GM21390 (cell line): ENCODE results near the gene GPR155.

Experiments used
- ATAC-seq: cut with Tn5 transposase; IDR thresholded peaks from one replicate; pipeline ENCODE4 v1.9.1; 2021; ENCODE audit not compliant: unreplicated experiment

The GPR155 gene, protein sequence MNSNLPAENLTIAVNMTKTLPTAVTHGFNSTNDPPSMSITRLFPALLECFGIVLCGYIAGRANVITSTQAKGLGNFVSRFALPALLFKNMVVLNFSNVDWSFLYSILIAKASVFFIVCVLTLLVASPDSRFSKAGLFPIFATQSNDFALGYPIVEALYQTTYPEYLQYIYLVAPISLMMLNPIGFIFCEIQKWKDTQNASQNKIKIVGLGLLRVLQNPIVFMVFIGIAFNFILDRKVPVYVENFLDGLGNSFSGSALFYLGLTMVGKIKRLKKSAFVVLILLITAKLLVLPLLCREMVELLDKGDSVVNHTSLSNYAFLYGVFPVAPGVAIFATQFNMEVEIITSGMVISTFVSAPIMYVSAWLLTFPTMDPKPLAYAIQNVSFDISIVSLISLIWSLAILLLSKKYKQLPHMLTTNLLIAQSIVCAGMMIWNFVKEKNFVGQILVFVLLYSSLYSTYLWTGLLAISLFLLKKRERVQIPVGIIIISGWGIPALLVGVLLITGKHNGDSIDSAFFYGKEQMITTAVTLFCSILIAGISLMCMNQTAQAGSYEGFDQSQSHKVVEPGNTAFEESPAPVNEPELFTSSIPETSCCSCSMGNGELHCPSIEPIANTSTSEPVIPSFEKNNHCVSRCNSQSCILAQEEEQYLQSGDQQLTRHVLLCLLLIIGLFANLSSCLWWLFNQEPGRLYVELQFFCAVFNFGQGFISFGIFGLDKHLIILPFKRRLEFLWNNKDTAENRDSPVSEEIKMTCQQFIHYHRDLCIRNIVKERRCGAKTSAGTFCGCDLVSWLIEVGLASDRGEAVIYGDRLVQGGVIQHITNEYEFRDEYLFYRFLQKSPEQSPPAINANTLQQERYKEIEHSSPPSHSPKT

DNA sequence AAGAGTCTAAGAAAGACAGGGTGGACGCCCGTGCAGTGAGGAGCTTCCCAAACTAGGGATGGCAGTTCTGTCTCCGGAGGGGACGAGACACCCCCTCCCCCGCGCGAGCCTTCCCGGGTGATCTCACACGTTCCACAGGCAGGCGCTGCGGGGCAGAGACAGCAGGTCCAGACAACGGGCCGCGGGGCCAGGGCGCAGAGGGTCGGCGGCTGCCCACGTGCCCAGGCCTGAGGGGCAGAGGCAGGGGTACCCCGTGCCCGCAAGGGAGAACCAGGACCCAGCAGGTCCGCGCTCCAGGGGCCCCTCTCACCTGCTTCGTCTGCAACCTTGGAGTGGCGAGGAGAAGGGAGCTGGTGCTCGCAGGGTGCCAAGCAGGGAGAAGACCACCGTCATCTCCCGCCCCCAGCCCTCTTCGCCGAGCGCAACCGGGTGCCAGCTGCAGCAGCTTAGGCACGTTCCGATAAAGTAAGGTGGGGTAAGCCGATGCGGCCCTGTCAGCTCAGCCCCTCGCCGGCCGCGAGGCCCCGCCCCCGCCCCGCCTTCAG lies at the start of gene GPR155:
TSS of gene GPR155 (minus strand) at position 467 of the 545 bp plus-strand sequence. CDS start 5,073 bp downstream, outside the sequence.
- ATAC-seq: peak; percentile 35

DNA sequence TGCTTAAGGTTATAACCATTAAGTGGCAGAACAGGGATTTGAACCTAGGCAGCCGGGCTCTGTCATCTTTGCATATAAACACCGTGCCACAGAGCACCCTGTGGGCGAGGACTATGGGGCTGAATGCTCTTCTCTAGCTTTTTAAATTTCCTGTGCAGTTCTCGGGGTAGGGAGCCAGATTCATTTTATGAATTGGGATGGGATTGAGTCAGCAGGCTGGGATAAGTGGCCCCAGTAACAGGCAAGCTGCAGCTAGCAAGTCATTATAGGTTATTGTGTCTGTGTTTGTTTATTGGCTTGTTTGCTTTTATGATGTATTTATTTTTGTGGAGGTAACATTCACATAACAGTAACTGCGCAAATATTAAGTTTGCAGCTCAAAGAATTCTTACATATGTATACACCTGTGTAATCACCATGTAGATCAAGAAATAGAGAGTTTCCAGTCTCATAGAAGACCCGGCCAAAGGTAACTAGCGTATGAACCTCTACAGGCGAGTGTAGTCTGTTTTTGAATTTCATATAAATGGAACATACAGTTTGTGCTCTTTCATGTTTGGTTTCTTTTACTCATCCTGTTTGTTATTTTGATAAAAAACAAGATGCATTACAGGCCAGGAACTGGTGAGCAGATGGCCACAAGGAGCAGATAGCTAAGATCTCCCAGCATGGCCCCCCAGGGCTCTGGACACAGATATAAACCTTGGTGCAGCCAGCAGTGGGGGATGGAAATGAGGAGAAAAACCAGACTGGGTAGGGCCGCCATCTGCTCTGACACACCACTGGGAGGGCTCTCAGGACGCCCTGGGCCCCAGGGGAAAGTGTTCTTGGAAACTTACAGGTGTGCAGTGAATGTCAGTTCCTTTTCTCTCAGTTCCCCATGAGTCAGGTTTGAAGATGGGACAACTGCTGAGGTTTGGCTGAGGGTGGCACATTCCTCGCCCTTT lies 49.2 kb upstream of the GPR155 start:
- ATAC-seq: peak; percentile 60

DNA sequence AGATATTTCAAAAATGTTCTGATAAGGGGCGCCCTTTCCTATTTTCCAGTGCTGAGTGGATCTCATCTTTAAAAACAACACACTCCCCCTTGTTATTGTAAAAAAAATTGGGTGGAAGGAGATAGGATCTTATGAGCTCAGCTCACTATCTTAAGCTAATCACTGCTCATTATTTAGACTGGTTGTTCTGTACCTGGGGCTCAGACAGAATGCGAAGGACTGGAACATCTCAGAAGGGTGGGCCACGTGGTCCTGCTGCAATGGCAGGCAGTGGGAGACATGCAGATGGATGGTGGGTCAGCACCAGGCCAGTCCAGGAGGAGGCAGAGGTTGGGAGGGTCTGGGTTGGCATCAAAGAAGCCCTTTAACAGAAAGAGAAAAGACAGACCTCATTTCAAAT lies 48.3 kb upstream of the GPR155 start:
- ATAC-seq: no peak

DNA sequence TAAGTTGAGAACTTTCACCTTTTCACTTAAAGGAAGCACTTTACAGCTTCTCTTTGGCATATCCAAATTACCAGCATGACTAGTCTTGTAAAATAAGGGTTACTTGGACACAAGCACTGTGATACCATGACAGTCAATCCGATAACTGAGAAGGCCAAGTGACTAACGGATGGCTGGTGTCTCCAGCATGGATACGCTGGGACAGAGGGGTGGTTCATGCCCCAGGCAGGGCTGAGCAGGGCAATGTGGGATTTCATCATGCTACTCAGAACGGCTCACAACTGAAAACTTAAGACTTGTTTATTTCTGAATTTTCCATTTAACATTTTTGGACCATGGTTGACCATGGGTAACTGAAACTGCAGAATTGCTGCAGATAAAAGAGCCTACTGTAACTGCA lies 43.1 kb upstream of the GPR155 start:
- ATAC-seq: no peak

DNA sequence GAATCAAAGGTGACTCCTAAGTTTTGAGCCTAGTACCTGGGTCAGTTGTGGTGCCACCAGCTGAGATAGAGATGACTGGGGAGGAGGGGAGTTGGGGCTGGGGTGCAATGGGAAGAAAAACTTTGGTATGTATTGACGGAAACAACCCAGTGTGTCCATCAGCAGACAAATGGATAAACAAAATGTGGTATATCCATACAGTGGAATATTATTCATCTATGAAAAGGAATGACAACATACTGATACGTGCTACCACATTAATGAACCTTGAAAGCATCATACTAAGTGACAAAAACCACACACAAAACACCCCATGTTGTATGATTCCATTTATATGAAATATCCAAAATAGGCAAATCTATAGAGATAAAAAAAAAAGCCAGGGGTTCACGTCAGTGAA lies 41.1 kb upstream of the GPR155 start:
- ATAC-seq: no peak

DNA sequence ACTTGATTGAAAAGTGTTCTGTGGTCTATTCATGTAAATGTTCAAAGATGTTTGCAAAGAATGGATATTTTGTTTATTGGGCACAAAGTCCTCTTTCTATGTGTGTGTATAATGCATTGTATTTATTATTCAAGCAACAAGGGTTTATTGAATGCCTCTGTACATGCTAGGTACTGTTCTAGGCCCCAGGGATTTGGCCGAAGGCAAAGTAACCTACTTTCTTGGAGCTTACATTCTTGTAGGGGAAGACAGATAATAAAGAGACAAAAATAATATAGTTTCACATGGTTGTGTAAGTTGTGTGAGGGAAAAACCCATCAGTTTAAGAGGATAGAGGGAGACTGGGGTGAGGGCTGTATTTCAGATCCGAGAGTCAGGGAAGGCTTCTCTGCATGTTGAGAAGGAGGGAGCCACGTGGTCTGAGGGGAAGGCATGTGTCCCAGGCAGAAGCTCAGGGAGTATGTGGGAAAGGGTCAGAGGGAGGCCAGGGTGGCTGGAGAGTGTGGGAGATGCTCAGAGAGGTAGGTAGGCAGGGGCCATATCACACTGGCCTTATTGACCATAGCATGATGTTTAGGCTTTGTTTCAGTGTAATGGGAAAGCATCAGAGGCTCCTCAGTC lies 40.4 kb upstream of the GPR155 start:
- ATAC-seq: no peak

DNA sequence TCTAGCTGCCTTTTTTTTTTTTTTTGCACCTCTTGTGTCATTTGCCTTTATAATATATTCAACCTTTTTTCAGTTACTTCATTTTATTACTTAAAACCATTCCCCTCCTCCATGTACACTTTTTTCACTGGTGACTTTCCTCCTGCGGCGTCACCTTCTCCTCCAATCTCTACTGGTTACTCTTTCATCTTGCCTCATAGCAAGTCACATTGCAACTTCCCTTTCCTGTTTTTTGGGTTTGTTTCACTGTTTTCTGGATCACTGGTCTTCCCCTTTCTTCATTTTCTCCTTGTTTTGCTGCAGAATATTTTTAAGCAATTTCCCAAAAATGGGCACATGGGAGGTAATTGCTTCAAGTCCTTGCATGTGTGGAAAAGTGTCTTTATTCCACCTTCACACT lies 37.7 kb upstream of the GPR155 start:
- ATAC-seq: no peak

DNA sequence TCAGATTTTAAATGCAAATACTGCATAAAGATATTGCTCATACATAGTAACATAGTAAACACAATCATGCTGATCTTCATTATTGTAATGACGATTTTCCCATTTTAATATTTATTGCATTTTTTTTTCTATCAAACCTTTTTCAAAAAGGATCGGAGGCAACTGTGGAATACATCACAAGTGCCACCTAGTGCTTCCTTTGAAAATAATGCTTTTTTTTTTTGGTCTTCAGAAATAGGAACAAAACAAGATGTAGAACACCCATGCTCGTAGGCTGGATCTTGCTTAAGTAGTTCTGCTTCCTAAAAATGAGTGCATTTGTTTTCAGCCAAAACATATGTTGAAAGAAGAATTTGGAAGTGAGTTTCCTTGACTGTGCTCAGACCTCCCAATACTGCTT lies 35.7 kb upstream of the GPR155 start:
- no peak for ATAC-seq

DNA sequence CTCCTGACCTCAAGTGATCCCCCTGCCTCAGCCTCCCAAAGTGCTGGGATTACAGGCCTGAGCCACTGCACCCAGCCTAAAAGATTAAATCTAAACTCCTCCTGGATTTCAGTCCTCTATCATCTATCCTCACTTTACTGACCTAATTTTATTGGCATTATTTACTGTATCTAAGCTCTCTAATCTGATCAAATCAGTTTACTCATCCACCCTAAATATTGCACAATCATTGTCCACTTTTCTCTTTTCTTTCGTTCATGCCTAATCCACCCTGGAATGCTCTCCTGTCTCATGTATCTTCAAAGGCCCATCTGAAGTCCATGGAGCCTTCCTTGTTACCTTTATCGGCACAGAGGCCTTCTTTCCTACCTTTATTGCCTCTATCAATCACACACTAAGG lies 31.6 kb upstream of the GPR155 start:
- no peak for ATAC-seq

DNA sequence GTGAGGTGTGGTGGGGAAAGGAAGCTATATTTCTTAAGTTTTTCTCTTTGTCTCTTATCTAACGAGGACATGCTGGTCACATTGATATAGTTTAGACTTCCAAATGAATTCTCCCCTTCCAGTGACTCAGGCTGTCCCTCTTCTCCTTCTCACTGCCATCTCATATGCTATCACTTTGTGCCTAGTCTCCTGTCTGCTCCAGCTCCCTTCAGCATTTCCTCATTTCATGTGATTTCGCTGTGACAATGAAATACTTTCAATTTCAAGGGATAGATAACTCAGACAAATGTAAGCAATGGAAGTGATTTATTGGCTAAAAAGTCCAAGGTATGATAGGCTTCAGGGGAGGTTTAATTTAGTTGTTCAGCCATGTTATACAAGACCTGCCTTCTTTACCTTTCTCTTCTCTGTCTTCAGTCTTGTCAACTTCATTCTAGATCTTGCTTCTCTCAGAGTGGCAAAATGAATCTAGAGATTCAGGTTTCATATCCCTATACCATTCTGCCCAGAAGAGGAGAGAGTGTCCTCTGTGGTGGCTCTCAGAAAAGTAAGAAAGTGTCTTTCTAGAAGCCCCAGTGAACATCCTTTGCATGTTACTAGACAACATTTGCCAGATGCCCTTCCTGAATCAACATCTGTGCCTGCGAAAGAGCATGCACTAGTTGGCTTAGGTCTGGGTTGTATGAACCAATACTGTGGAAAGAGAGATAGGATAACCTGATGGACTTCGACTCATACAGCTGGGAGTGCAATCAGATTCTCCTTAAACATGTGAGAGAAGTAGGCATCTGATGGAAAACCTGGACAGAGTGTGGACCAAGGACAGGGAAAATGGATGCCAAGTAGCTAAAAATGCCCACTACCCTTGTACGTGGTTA lies 29.9 kb upstream of the GPR155 start:
- no peak for ATAC-seq

DNA sequence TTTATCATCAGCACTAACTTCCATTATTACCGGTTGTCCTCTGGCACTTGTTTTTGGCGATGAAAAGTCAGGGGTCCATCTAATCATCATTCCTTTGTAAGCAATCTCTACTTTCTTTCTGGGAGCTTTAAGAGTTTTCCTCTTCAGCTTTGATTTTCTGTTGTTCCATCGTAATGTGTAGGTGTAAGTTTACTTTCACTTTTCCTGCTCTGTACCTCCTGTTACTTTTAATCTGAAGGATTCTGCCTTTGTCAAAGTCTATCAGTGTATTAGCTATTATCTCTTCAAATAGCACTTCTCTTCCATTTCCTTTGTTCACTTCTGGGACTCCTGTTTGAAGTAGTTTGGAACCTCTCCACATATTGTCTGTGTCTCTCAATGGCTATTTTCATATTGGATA lies 25.5 kb upstream of the GPR155 start:
- ATAC-seq: no peak

DNA sequence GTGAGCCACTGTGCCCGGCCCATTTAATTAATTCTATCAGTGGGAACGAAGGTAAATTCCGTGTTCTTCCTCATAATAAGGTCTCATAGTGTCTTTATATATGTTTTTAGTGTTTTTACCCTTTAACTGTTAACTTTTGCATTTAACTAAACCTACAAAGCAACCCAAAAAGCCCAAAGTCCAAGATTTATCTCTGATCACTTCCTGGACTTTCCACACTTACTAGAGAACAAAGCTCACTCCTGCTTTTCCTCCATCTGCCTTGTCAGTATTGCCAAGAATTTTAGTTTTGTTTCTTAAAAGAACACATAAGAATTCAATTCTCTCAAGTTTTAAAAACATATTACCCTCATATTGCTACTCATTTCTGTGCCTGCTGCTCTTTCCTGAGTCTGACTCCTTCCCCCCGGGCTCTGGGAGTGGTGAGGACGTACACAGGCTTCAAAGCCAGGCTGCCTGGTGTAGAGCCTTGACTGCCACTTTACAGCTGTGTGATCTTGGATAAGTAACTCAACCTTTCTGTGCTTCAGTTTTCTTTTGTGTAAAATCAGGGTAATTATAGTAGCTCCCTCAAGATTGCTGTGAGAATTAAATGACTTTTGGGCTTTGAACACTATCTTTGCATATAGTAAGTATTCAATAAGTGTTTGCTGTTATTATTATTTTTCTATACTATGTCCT lies 24.9 kb upstream of the GPR155 start:
- no peak for ATAC-seq

DNA sequence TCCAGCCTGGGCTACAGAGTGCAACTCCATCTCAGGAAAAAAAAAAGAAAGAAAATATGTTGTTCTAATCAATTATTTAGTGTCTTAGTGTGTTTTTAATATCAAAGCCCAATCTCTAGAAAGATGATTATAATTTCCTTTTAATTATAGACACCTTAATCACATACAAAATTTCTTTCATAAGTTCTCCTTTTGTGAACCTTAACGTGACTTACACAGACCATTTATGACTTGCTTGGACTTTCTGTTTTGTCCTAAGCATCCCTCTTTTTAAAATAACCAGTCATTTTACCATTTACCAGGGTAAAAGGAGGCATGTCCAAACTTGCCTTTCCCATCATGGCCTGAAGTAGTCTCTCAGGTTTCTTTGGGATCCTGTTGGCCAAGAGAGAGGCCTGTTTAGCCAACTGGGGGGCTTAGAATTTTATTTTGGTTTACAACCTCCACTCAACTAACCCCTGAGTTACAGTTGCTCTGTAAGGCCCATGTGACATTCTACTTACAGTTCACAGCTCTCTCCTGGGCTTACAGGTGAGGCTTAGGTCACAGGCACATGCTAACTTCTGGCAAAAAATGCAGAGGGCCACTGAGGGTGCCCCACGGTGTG lies 23.9 kb upstream of the GPR155 start:
- ATAC-seq: no peak

DNA sequence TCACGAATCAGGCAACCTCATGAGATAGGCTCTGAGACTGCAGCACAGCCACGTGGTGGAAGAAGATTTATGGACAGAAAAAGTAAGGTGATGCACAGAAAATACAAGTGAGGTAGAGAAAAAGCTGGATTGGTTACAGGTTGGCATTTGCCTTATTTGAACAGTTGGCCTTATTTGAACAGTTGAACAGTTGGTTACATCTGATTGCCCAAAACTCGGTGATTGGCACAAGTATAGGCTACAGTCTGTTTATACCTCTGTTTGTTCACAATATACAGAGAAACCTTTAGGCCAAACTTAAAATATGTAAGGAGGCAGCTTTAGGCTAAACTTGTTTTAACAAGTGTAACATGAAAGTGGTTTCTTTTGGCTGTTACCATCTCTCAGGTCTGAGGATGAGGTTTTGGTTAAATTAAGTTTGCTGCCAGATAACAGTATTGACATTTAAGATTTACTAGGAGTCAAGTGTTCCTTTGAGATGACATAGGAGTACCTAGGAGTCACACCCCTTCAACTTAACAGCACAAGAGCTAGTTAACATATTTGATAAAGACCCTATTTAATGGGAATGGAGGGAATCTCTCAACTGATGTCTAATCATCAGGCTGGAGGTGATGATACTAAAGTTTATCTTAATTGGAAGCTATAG lies 16.5 kb upstream of the GPR155 start:
- no peak for ATAC-seq

DNA sequence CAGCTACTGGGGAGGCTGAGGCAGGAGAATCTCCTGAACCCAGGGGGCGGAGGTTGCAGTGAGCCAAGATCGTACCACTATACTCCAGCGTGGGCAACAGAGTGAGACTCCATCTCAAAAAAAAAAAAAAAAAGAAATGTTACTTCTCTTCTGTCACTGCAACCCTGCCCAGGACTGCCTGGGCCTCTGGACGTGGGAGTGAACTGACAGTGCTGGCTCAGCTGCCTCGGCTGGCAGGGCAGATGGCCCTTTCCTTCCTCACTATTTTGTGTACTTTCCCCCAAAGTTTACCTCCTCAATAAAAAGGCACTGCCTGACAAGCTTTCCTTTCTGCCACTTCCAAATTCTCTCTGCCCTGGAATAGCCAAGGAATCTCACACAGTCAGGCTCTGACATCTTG lies 12.5 kb upstream of the GPR155 start:
- no peak for ATAC-seq

DNA sequence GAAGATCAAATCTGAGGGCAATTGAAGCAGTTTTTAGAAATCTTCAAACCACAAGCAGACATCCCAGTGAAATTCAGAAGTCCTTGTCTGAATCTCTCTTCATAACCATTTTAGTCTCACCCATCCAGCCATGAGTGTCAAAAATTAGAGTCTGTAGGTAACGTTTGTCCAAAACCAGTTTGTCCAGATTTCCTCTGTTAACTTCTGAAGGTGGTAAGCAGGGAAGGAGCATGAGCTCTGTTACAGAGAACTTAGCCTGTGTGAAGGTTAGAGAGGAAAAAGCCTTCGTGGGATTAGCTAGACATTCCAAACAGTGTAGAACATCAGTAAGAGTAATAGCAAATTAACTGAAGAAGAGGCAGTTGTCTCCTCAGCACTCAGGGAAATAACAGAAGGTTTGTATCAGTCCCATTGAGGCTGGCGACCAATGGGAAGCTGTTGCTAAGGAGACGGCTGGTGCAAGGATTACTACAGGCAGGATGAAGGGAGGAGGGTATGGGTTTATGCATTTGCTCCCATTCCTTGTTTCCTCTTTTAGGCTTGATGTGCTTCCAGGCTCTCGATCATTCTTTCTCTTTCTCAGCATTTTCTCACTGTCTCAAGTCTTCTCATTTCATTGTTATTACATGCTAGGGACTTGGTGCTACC lies 8.7 kb upstream of the GPR155 start:
- ATAC-seq: no peak

DNA sequence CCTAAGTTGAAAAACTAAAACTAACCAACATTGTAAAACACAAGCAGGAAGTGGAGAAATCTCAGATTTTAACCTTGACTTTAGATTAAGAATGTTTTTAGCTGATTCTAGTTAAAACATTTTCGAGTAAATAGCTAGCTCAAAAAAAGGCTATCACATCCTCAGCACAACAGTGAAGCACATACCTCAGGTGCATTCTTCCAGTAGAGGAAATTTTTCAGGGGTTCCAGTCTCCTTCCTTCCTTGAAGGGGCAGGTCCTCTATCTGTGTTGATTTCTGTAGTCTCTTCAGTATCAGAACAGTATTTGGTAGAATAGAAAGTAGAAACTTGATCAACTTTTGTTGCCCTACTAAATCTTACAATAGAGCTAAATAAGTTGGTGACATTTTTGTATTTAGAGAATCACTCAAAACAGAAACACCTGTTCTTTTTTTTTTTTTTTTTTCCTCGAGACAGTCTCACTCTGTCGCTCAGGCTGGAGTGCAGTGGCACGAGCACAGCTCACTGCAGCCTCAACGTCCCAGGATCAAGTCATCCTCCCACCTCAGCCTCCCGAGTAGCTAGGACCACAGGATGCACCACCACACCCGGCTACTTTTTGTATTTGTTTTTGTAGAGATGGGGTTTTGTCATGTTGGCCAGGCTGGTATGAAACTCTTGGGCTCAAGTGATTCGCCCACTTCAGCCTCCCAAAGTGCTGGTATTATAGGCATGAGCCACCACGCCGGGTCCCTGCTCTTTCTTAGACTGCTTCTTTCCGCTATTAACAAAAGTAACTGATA lies 6.9 kb upstream of the GPR155 start:
- ATAC-seq: peak; percentile 46
